RCC 7860 (cell line): ENCODE results near the gene ZNG1B.
A peak's percentile ranks its signal among the peaks of the same experiment; 100 is the strongest.
"Not testable (repeated sequence)": the region's sequence is repeated elsewhere in the genome, so short reads cannot be mapped to it uniquely, and the experiment has no call there.

Experiments
- DNase-seq: peaks from one replicate; pipeline ENCODE4 v3.0.0-alpha.2; 2015; ENCODE audit warnings: low spot score
- FAIRE-seq: peaks from 2 replicates; lab custom pipeline; 2012; peaks lifted over from hg19 to GRCh38; lab: Jason Lieb, UNC

The ZNG1B gene

GRCh38 chr2:113437508-113438465 is at the start of gene ZNG1B:
TSS of gene ZNG1B (plus strand) at chr2:113437691. CDS start at chr2:113437869, 178 bp downstream.
- not testable (repeated sequence) for DNase-seq
- peak; percentile 64 for FAIRE-seq

- DNase-seq = peak; percentile 73
- peak; percentile 87 for FAIRE-seq
These were observed 47.2 kb upstream of the ZNG1B start for GRCh38 chr2:113390124-113390849.

GRCh38 chr2:113391073-113391472 is 46.4 kb upstream of the ZNG1B start:
- DNase-seq (no peak), FAIRE-seq (no peak)

- DNase-seq = no peak
- no peak for FAIRE-seq
These were observed 31.4 kb upstream of the ZNG1B start for GRCh38 chr2:113406114-113406513.

- FAIRE-seq (no peak), DNase-seq (no peak)
These were observed 29.9 kb upstream of the ZNG1B start for GRCh38 chr2:113407446-113408099.

GRCh38 chr2:113411725-113412352 is 25.7 kb upstream of the ZNG1B start:
- FAIRE-seq = not testable (repeated sequence)

GRCh38 chr2:113412774-113413173 is 24.7 kb upstream of the ZNG1B start:
- not testable (repeated sequence) for FAIRE-seq, DNase-seq

More at GRCh38 chr2:113411725-113412352, 25.7 kb upstream of the ZNG1B start:
- not testable (repeated sequence) for DNase-seq

GRCh38 chr2:113431773-113432172 is 5.7 kb upstream of the ZNG1B start:
- DNase-seq, FAIRE-seq: not testable (repeated sequence)

GRCh38 chr2:113433468-113433867 is 4.0 kb upstream of the ZNG1B start:
- DNase-seq, FAIRE-seq: not testable (repeated sequence)

- not testable (repeated sequence) for DNase-seq, FAIRE-seq
These were observed 28.3 kb downstream of the ZNG1B start for GRCh38 chr2:113465770-113466169.

GRCh38 chr2:113476688-113477368 is 39.3 kb downstream of the ZNG1B start:
- not testable (repeated sequence) for DNase-seq, FAIRE-seq

GRCh38 chr2:113496527-113496926 is 59.0 kb downstream of the ZNG1B start:
- FAIRE-seq, DNase-seq: not testable (repeated sequence)

GRCh38 chr2:113498365-113498764 is 60.9 kb downstream of the ZNG1B start, which contains the start of gene FOXD4L1:
TSS of gene FOXD4L1 (plus strand) at chr2:113498665. CDS start at chr2:113499257, 592 bp downstream.
- FAIRE-seq, DNase-seq: not testable (repeated sequence)

- DNase-seq, FAIRE-seq: not testable (repeated sequence)
These were observed 61.8 kb downstream of the ZNG1B start for GRCh38 chr2:113499019-113499885.

- FAIRE-seq, DNase-seq: not testable (repeated sequence)
These were observed 62.6 kb downstream of the ZNG1B start for GRCh38 chr2:113499886-113500722.

- FAIRE-seq, DNase-seq: not testable (repeated sequence)
These were observed 63.2 kb downstream of the ZNG1B start for GRCh38 chr2:113500723-113501038.

GRCh38 chr2:113502216-113503093 is 65.0 kb downstream of the ZNG1B start:
- FAIRE-seq, DNase-seq: not testable (repeated sequence)
